Measurements from ENCODE around the gene LDLRAD4.

DNA sequence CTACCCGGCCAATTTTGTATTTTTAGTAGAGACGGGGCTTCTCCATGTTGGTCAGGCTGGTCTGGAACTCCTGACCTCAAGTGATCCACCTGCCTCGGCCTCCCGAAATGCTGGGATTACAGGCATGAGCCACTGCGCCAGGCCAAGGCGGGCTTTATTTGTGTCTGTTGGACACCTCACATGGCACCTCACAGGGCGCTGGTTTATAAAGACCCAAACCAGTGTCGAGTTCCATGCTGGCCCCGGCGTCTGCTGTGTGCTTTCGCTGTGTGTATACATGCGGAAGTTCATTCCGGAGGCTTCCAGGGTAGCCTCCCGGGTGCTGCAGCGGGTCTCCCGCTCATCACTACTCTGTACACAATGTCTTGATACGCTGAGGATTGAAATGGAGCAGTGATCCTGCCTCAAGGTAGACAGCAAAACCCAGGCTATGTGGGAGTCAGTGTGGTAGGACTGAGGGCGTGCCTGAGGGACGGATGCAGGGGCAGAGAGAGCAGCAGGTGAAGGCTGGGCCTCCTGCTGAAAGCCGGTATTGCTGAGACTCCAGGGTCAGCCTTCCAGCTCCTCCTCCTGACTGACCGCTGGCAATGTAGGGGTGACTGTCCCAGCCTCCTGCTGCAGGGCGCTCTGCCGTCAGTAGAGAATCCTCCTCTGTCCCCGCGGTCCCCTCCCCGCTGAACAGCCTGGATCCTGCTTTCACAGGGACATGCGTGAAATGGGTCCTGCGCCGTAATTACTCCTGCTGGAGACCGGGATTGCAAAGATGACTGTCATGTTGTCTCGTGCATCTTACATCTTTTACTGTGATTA lies 22.7 kb downstream of the LDLRAD4 start:
- no peak for TF ChIP-seq CTCF (conservative IDR thresholded peaks at IDR 0.05)
- TF ChIP-seq ZFX (IDR thresholded peaks at IDR 0.05) = no peak
